LNCAP (cell line): ENCODE data around the gene CFAP47.

Source experiments
- CTCF ChIP-seq: fragments of 450-650 bp; IDR thresholded peaks from 2 replicates; pipeline ENCODE4 v1.5.1; 2017; ENCODE audit warnings: mild to moderate bottlenecking

Gene CFAP47

GRCh38 chrX:36334572-36334971, 415.0 kb downstream of the CFAP47 start:
- TF ChIP-seq CTCF = no peak

GRCh38 chrX:36336751-36337150, 417.2 kb downstream of the CFAP47 start:
- TF ChIP-seq CTCF = no peak

GRCh38 chrX:36344301-36344700, 424.8 kb downstream of the CFAP47 start:
- no peak for TF ChIP-seq CTCF

- no peak for TF ChIP-seq CTCF
Observed at GRCh38 chrX:36348509-36348908, 429.0 kb downstream of the CFAP47 start.

GRCh38 chrX:36357855-36358254, 438.3 kb downstream of the CFAP47 start:
- no peak for TF ChIP-seq CTCF

- TF ChIP-seq CTCF = no peak
Observed at GRCh38 chrX:36364262-36364661, 444.7 kb downstream of the CFAP47 start.

- no peak for TF ChIP-seq CTCF
Observed at GRCh38 chrX:36383495-36383894, 464.0 kb downstream of the CFAP47 start.

- no peak for TF ChIP-seq CTCF
Observed at GRCh38 chrX:36388901-36389300, 469.4 kb downstream of the CFAP47 start.
